ENCODE measurements around the gene GPR158.

Gene GPR158, protein sequence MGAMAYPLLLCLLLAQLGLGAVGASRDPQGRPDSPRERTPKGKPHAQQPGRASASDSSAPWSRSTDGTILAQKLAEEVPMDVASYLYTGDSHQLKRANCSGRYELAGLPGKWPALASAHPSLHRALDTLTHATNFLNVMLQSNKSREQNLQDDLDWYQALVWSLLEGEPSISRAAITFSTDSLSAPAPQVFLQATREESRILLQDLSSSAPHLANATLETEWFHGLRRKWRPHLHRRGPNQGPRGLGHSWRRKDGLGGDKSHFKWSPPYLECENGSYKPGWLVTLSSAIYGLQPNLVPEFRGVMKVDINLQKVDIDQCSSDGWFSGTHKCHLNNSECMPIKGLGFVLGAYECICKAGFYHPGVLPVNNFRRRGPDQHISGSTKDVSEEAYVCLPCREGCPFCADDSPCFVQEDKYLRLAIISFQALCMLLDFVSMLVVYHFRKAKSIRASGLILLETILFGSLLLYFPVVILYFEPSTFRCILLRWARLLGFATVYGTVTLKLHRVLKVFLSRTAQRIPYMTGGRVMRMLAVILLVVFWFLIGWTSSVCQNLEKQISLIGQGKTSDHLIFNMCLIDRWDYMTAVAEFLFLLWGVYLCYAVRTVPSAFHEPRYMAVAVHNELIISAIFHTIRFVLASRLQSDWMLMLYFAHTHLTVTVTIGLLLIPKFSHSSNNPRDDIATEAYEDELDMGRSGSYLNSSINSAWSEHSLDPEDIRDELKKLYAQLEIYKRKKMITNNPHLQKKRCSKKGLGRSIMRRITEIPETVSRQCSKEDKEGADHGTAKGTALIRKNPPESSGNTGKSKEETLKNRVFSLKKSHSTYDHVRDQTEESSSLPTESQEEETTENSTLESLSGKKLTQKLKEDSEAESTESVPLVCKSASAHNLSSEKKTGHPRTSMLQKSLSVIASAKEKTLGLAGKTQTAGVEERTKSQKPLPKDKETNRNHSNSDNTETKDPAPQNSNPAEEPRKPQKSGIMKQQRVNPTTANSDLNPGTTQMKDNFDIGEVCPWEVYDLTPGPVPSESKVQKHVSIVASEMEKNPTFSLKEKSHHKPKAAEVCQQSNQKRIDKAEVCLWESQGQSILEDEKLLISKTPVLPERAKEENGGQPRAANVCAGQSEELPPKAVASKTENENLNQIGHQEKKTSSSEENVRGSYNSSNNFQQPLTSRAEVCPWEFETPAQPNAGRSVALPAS (N-terminal part only)

DNA sequence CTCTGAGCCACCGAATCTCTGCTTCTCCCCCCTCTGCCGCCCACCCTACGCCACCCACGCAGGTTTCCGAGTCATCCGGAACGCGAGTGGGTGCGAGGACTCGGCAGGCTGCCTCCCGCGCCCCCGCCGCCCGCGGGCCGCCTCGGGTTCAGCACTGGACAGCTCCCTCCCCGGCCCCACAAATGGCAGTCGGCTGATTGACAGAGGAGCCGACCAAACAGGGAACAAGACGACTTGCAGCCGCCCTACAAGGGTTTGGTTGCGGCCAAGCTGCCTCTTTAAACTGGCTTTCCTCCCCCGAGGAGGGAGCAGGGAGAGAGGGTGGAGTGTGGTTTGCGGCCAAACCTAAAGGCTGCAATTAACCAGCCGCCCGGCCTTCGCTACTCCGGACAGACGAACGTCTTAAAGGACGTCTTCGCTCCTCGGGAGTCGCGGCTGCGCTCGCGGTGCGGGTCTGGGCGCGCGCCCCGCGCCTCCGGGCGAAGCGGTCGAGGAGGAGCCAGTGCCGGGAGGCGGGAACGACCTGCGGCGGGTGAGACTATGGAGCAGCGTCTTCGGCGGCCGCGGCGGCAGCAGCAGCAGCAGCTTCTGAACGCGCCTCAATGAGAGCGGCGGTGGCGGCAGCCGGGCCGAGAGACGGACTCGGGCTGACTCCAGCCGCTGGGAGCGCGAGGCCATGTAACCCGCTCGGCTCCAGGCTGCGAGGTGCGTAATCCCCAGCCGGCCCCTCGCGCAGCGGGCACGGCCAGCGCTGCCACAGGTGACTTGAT lies at the start of gene GPR158:
TSS of gene GPR158 (plus strand) at position 541 of the 770 bp plus-strand sequence. CDS start 420 bp downstream, outside the sequence.
- in situ Hi-C loops (cut with MboI; ENCODE audit: low sequenced_read_pairs, unreplicated experiment), result no loop called here
- TF ChIP-seq CTCF (IDR thresholded peaks at IDR 0.05; ENCODE audit: borderline replicate concordance, control extremely low read depth, extremely low read depth, insufficient read depth, missing control alignments), result no peak
- peak; percentile 74 for DNase-seq (ENCODE audit: low spot score)

DNA sequence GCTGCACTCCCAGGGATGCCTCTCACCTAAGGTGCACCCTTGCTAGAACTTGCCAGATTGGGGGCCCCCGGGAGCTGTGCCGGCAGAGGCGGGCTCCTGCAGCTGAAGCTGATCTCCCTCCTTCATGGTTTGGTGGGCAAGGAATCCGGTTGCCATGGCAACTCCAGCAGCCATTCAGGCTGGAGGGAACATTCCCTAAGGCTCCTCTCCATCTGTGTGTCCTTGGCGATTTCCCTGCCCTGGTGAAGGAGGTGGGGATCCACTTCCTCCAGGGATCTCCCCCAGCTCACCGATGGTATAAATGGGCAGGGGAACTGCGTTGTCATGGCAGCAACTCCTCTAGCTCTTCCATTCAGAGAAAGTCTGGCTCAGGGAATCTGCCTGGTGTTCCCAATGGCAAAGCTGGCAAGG lies 49.6 kb upstream of the GPR158 start:
- DNase-seq (ENCODE audit: low spot score), result no peak
- no peak for TF ChIP-seq CTCF (IDR thresholded peaks at IDR 0.05; ENCODE audit: borderline replicate concordance, control extremely low read depth, extremely low read depth, insufficient read depth, missing control alignments)
- in situ Hi-C loops (cut with MboI; ENCODE audit: low sequenced_read_pairs, unreplicated experiment), result no loop called here

DNA sequence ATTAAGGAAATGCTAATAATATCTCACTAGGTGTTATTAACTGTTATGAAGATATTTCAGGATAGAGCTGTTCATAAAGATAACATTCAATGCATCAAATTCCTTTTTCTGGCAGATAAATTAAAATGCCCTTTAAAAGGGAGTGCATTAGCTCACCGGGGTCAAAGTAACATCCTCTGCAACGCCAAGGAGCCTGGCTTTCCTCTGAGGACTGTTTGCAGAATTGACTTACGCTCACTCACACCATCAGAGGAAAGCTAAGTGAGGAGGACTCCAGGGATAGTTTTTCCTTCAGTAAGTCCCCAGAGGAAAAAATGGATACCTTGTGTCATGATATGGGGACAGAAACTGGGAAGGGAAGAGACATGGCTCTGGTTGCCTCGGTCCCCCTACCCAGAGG lies 45.2 kb upstream of the GPR158 start:
- DNase-seq (ENCODE audit: low spot score), result no peak
- no peak for TF ChIP-seq CTCF (IDR thresholded peaks at IDR 0.05; ENCODE audit: borderline replicate concordance, control extremely low read depth, extremely low read depth, insufficient read depth, missing control alignments)
- in situ Hi-C loops (cut with MboI; ENCODE audit: low sequenced_read_pairs, unreplicated experiment), result no loop called here

GRCh38 chr10:25130906-25131305 lies 43.9 kb upstream of the GPR158 start:
- in situ Hi-C loops (cut with MboI; ENCODE audit: low sequenced_read_pairs, unreplicated experiment), result no loop called here
- no peak for DNase-seq (ENCODE audit: low spot score)
- no peak for TF ChIP-seq CTCF (IDR thresholded peaks at IDR 0.05; ENCODE audit: borderline replicate concordance, control extremely low read depth, extremely low read depth, insufficient read depth, missing control alignments)

GRCh38 chr10:25142116-25142864 lies 32.5 kb upstream of the GPR158 start:
- in situ Hi-C loops (cut with MboI; ENCODE audit: low sequenced_read_pairs, unreplicated experiment), result no loop called here
- no peak for TF ChIP-seq CTCF (IDR thresholded peaks at IDR 0.05; ENCODE audit: borderline replicate concordance, control extremely low read depth, extremely low read depth, insufficient read depth, missing control alignments)
- no peak for DNase-seq (ENCODE audit: low spot score)

Data from GM13976 (cell line).